ENCODE data around the gene SOCS7.

- TF ChIP-seq CTCF (IDR thresholded peaks at IDR 0.05; ENCODE audit: poor library complexity): no peak
- TF ChIP-seq EZH2 (IDR thresholded peaks at IDR 0.05; ENCODE audit: borderline replicate concordance): no peak
- TF ChIP-seq EZH2phosphoT487 (IDR thresholded peaks at IDR 0.05; ENCODE audit: low read depth, severe bottlenecking, unreplicated experiment): no peak
These were observed 90.9 kb downstream of the SOCS7 start for GRCh38 chr17:38442548-38442947.

Measured in hepatocyte (in vitro differentiated cells).